ENCODE measurements around the gene PRSS38. TPM values are rescaled to one million over a fixed set of nuclear protein-coding genes. Genes with fewer than 3 reads are reported as not detected.

Gene PRSS38
- total and polyA plus RNA-seq, 10 of the 15 experiments (the other 5 are each of a cell fraction or from before 2014, with no cell fraction given): not detected

GRCh38 chr1:227796359-227796915 is 19.0 kb upstream of the PRSS38 start:
- Histone ChIP-seq H2AFZ (ENCODE audit: control insufficient read depth, low read depth, low read length) (no peak overlapping the region), H3K9ac (ENCODE audit: control insufficient read depth, insufficient read depth, low read length) (no peak overlapping the region), H3K27ac (ENCODE audit: control insufficient read depth, insufficient read depth) (no peak overlapping the region), H3K9me3 (replicated peaks; ENCODE audit: control insufficient read depth, insufficient read depth, low read length) (no peaks in the 10 kb centered on the region), H3K79me2 (ENCODE audit: control insufficient read depth, insufficient read depth, low read length) (no peaks in the 10 kb centered on the region), H3K4me1 (ENCODE audit: control insufficient read depth, insufficient read depth, low read length) (no peaks in the 10 kb centered on the region), H3K36me3 (ENCODE audit: control insufficient read depth in 2 of 2, insufficient read depth in 2 of 2, low read length in 1 of 2) (no peaks in the 10 kb centered on the region), H3K4me2 (ENCODE audit: control insufficient read depth, insufficient read depth) (no peak overlapping the region), H3K27me3 (replicated peaks in 1 of 2; ENCODE audit: control insufficient read depth in 2 of 2, insufficient read depth in 2 of 2, low read length in 1 of 2) (no peaks in the 10 kb centered on the region), H3K4me3 (no peak overlapping the region), H4K20me1 (ENCODE audit: control insufficient read depth, insufficient read depth) (no peaks in the 10 kb centered on the region)
- ChIA-PET RAD21 (ENCODE audit: unreplicated experiment) (interaction anchor here (1.0 kb wide), 1 partner anchor 157 kb away, joined by 3 read pairs; no protein-coding TSS in a partner anchor), SMC1A (ENCODE audit: uncharacterized antibody, unreplicated experiment) (no interaction called here), POLR2A (no interaction called here), CTCF (no interaction called here)
- BruUV-seq (replicated peaks): no TSS peak
- TF ChIP-seq TBL1XR1 (IDR thresholded peaks at IDR 0.05; ENCODE audit: low read depth, low read length) (no peak), FOS (IDR thresholded peaks at IDR 0.05; ENCODE audit: borderline replicate concordance, extremely low read depth, insufficient read length) (no peak), MTA3 (IDR thresholded peaks at IDR 0.05; ENCODE audit: borderline replicate concordance, low read length) (no peak), EGR1 (IDR thresholded peaks at IDR 0.05; ENCODE audit: borderline replicate concordance in 1 of 2, low read depth in 2 of 2, low read length in 2 of 2) (no peak), CBFB (IDR thresholded peaks at IDR 0.05; ENCODE audit: low read depth) (no peak), GATAD2B (conservative IDR thresholded peaks at IDR 0.05; ENCODE audit: low read depth) (no peak), PML (IDR thresholded peaks at IDR 0.05; ENCODE audit: low read length) (no peak), E2F8 (IDR thresholded peaks at IDR 0.05; ENCODE audit: low read depth, partially characterized antibody) (no peak), ZBTB4 (CRISPR knock-in tag; IDR thresholded peaks at IDR 0.05) (no peak), HDAC6 (IDR thresholded peaks at IDR 0.05; ENCODE audit: unreplicated experiment) (no peak), FOXM1 (IDR thresholded peaks at IDR 0.05; ENCODE audit: low read depth, low read length) (no peak), KDM1A (IDR thresholded peaks at IDR 0.05; ENCODE audit: borderline replicate concordance) (no peak), RFX5 (IDR thresholded peaks at IDR 0.05; ENCODE audit: low read depth, low read length) (no peak), MYC (IDR thresholded peaks at IDR 0.05; ENCODE audit: insufficient read depth, insufficient read length, insufficient replicate concordance, low read length, severe bottlenecking) (no peak), ZNF687 (IDR thresholded peaks at IDR 0.05) (no peak)
- in situ Hi-C loops (cut with MboI) (no loop called here), intact Hi-C loops (cut with micrococcal nuclease; ENCODE audit: unreplicated experiment) (no loop called here)
- 0% methylated on average over 3 of the region's 5 CpGs for WGBS (ENCODE audit: insufficient coverage, insufficient replicate concordance, low lambda C conversion rate, missing lambda C conversion rate)
- no peak for ATAC-seq
- no peak for DNase-seq (ENCODE audit: low read depth, low spot score)
- no peak for FAIRE-seq

Measured in GM12878 (cell line).